ENCODE results near the gene IFNK.
"Not testable (repeated sequence)": the region's sequence is repeated elsewhere in the genome, so short reads cannot be mapped to it uniquely, and the experiment has no call there.

The IFNK gene, protein sequence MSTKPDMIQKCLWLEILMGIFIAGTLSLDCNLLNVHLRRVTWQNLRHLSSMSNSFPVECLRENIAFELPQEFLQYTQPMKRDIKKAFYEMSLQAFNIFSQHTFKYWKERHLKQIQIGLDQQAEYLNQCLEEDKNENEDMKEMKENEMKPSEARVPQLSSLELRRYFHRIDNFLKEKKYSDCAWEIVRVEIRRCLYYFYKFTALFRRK

DNA sequence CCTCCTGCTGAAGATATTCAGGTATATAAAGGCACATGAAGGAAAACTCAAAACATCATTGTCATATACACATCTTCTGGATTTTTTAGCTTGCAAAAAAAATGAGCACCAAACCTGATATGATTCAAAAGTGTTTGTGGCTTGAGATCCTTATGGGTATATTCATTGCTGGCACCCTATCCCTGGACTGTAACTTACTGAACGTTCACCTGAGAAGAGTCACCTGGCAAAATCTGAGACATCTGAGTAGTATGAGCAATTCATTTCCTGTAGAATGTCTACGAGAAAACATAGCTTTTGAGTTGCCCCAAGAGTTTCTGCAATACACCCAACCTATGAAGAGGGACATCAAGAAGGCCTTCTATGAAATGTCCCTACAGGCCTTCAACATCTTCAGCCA, at the start of gene IFNK:
Gene IFNK (plus strand): TSS at position 55 of the 400 bp plus-strand sequence. CDS start 47 bp downstream, at position 102.
- DNase-seq: no peak

DNA sequence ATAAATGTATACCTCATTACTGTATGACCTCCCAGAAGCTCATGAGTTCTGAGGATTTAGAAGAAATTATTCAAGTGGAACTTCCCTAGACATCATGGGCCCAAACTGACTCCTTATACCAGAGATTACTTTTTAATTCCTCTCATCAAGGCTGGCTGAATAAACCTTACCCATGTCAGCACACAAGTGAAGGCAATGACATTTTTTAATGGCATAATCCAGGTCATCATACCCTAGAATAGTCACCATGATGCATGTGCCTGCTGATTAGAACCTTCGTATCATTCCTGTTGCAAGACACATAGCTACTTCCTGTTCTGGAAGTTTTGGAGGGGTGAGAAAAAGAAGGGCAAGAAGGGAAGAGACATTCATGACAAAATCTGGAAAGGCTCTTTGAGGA, 49.8 kb upstream of the IFNK start:
- no peak for DNase-seq

DNA sequence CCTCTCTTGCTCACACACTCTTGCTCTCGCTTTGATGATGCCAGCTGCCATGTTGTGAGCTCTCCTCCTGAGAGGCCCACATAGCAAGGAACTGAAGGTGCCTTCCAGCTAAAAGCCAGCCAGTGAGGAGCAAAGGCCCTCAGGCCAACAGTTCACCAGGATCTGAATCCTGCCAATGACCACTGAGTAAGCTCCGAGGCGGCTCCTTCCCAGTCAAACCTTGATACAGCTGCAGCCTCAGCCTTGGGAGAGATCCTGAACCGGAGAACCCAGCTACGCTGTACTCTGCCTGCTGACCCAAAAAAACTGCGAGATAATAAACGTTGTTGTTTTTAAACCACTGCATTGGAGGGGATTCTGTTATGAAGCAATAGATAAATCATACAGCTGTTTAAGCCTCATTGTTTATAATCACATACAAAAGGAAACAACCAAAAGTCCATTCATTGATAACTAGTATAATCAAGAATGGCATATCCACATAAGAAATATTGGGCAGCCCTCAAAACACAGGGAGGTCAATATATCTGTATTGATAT, 49.0 kb upstream of the IFNK start:
- no peak for DNase-seq

DNA sequence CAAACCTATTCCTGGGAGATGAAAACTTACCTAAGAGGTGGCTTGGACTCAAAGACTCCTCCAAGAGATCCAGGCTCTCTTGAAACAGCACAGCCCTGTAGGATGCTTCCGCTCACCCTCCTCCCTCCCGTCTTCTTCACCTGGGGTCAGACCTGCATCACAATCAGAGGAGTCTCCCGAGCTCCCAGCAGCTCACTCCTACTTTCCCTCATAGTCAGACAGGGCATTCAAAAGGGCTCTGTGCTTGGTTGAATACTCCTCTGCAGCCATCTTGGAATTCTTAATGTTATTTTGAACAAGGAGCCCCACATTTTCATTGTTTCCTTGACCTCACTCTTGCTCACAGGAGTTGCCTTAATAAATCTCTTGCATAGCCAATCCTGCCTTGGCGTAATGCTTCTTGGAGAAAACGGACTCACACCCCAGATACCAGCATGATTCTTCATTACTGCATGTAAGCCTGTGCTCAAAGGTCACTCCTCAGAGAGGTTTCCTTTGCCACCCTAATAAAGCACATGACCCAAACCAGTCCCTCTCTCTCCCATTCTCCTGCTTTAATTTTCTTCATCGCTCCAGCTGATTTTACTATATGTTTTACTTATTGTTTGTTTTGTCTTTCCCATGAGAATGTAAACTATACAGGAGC, 47.1 kb upstream of the IFNK start:
- no peak for DNase-seq

DNA sequence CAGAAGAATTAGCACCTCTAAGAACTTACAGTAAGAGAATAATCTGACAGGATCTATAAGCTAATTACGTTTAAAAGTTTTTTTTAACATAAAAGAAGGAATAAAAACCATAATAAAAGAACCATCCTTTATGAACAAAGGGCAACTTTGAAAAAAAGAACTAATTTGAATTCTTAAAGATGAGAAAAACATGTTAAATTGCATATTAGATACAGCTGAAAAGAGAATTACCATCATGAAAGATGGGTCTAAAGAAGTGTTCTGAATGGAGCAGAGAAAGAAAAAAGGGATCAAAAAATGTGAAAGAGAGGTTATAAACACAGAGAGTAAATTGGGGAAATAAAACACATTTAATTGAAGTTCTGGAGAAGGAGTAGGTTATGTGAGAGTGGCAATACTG, 45.8 kb upstream of the IFNK start:
- no peak for DNase-seq

DNA sequence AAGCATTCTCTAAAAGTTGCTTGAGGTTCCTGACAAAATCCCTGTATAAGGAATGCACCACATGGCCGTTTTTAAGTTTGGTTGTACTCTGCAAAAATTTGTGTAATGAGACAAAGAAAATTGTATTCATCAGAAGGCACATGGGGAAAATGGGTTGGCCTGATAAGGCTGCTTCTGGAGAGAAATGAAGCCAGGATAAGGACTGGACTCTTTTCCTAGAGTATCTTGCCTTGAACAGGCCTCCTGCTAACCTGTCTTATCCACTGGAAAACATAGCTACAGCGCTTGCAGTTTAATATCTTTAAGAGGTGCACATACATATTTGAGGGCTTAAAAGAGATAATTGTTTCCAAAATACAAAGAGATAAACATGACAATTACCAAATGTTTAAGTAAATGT, 41.4 kb upstream of the IFNK start:
- DNase-seq: peak; percentile 88

DNA sequence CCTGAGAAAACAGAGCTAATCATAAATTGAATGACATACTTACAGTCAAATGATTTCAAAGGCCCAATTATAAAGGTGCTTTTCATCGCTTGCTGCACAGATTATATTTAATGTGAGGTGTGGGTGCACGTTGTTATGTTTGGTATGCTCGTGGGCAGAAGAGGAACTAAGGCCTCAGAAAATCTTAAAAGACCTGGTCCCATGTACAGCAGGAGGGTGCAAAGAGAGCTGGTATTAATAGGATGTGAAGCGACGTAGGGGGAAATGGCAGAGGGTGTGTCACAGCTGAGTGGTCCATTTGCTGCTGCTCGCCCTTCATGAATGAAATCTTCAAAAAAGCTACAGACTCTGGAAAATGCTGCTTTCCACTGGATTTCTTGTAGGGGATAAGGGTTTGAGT, 40.5 kb upstream of the IFNK start:
- no peak for DNase-seq

DNA sequence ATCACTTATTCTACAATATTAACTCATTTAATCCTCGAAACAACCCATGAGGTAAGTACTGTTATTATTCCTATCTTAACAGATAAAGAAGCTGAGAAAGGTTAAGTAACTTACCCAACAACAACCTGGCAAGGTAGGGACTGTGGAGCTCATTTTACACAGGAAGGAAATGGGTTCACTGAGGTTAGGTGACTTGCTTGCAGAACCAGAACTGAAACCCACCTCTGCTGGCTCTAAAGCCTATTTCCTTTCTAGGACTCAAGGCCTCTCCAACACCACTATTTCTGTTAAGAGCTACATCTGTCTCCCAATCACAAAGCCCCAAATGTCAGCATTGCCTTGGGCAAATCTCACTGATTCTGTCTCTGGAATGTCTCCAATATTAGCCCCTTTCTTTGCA, 38.9 kb upstream of the IFNK start:
- no peak for DNase-seq

DNA sequence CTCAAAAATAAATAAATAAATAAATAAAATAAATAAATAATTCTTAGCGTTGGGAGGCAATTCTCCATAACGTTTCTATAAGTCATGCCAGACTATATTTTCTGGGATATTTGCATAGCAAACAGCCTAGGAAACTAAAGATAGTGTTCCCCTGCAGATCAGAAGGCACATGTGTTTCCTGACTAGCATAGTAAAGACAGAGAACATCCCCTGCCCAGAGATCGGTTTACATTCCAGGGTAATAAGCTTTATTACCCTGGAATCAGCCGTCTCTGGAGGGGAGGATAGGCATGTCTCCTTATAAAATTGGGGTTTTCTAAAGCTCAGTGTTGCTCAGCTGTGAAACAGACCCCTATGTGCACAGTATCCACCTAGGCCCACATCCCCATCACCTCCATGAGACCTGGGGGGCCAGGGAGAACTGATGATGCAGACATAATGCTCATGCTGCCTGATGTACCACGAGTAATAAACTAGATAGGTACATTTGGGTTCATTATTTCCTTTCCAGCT, 36.9 kb upstream of the IFNK start:
- no peak for DNase-seq

DNA sequence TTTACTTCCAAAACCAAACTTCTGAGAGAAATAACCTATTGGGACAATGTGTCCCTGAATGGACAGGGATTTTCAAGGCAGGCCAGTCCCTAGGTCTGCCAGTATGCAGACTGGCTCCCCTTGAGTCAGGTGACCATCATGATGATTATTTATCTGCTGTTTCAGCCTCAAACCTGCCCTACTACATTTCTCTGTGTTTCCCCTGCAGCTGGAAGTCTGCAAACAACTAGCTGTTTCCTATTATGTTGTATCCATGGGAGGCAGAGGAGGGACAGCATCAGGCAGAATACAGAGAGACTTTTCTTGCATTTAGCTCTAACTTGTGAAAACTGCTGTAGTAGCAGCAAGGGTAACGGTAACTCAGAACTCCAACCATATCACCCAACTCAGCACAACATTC, 36.2 kb upstream of the IFNK start:
- DNase-seq: no peak

DNA sequence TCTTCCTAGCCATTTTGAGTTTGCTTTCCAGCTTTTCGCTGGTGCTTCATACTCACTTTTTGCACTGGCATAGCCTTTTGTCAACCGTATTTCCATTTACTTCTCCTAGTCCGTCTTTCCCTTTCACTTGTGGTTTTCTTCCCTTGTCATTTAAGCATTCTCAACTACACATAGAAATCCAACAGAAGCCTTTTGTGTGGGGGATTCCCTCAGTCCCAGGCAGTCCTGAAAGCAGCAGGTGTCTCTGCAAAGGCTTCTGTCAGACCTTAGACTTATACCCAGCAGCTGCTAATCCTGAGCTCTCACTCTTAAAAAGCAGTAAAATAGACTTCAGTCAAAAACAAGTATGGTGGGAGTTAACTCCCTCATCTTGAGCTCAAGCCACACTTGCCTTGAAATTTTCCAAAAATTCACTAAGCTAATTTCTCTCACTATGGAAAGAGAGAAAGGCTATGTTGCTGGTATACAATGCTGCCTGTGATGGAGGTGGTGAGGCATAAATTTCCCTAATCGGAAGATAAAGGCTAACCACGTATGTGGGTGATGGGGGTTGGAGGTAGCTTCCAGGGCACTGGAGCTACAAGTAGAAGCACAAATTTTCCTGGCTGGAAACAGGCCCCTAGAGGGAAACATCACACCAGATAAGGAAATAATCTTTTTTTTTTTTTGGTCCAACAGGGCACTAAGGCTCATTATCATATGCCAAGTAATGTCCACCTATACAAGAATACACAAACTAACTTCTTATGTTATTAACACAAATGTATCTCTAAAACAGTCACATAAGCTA, 34.8 kb upstream of the IFNK start:
- no peak for DNase-seq

DNA sequence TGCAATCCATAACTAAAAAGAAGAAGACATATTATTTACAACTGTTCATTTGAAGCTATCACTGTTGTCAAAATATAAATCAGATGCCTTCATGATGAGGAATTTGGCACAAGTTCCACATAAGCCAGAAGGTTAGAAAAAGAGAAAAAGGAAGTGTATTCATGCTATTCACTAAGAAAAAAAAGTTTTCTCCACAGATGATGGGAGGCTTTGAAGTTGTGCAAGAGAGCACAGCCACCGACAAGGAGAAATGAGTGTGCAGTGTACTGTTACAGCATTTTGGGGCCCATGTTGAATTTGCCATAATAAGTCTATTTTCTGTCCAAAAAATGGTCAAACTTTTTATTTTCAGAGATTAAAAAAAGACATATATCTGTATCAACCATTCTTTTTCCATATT, 32.9 kb upstream of the IFNK start:
- DNase-seq: no peak

DNA sequence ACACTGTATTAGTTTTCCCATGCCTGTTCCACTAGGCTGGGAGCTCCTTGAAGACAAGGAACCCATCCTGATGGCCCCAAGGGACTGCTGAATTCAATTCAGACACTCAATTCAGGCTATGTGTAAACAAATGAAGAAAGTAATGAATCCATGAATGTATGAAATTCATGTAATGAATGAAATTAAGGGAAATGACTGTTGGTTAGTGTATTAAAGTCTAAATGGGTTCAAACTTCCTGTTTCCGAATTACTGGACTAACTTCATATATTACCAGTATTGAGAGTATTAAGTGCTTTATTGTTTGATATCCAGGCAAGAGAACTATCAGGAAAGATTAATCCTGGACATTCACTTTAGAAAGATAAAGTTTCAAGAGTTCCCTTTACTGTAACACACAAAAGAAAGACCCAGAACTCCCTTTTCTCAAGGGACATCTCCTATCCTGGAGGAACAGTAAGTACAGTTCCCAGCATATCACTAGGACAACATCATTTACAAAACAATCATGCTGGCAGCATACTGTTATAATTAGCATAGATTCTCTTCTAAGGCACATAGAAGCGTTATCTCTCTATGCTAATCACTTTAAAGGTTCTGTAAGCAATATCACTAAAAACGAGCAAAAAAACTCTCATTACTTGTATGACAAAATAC, 28.5 kb upstream of the IFNK start:
- DNase-seq: no peak

DNA sequence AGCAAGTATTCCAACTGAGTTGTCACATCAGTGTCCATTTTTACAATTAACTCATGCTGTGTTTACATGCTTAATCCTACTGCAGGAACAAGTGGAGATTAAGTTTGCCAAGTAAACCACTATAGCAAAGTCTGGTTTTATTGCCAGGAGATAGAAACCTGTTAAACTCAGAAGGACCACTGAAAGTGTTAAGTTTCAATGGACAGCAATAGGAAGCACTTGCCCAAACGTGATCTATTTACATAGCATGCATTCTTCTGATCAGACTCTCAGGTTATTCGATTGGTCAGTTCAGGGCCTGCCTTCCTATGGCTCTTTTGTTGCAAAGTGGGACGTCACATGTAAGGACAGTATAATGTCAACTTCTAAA, 28.0 kb upstream of the IFNK start:
- no peak for DNase-seq

DNA sequence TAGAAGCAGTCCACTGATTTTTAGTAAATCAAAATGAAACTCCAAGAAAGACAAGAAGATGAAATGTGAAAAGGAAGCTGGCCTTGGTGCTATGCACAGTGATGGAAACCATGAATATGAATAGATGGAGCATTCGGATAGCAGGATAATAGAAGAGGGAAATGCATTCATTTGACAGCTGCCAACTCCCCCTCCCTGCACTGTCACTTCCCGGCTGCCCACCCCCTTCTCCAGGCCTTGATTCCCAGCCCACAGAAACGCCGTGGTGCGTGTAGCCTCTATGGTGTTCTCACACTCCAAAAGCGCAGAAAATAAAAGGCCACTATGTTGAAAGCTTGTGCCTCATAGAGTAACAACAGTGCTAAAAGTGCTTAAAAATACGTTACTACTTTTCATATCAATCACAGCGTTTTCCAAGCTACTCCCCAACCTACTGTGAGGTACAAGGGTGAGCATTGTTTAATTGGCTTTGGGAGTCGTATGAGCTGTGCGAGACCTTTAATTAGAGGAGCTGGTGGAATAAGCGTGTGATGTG, 26.1 kb upstream of the IFNK start:
- no peak for DNase-seq

DNA sequence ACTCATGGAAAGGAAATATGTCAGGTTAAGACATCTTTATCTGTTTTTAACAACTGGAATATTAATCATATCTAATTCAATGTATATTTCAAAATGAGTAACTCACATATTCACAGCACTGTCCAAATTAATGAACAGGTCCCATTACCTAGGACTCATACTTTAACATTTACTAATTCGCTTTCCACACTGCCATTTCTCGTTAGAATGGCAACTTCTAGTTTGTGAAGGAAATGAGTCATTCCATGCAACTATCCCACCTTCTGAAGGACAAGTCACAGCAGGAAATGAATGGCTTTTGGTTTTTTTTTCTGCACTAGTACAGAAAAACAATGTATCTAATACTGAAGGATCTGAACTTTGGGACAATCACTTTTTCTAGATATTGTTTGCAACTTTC, 24.6 kb upstream of the IFNK start:
- DNase-seq: no peak

DNA sequence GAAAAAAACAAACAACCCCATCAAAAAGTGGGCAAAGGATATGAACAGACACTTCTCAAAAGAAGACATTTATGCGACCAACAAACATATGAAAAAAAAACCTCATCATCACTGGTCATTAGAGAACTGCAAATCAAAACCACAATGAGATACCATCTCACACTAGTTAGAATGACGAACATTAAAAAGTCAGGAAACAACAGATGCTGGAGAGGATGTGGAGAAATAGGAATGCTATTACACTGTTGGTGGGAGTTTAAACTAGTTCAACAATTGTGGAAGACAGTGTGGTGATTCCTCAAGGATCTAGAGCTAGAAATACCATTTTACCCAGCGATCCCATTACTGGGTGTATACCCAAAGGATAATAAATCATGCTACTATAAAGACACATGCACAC, 23.2 kb upstream of the IFNK start:
- not testable (repeated sequence) for DNase-seq

DNA sequence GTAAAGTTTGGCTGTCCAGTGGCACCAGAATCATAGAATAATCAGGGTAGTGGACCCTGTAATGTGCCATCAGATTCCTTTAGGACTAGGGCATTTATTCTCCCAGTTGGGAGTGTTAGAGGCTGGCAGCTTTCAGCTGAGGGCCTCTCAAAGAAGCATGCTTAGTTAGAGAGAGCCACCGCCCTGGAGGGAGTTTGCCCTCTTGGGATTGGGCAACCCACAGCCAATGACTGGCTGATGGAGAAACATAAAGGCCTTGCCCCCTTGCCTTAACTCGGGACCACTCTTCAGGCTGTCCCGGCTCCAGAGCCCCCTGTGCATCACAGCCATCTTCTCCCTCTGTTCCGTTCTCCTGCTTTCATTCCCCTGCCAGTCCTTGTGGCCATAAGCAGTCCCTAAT, 20.5 kb upstream of the IFNK start:
- DNase-seq: no peak

DNA sequence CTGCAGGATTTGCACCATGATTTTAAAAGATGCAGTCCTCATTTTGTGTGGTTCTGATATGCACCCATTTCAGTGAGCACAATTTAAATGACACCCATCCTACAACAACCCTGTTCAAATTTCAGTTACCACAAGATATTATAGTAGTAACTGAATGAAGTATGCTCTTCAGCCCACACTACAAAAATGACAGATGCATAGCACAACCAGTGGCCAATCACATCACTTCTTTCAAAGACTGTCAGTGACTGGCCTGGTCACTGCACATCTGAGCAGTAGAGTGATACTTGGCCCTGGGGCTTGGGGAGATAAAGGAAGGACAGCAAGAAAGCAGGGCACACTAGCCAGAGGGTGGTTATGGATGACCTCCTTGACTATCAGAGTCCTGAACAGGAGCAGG, 19.8 kb upstream of the IFNK start:
- no peak for DNase-seq

DNA sequence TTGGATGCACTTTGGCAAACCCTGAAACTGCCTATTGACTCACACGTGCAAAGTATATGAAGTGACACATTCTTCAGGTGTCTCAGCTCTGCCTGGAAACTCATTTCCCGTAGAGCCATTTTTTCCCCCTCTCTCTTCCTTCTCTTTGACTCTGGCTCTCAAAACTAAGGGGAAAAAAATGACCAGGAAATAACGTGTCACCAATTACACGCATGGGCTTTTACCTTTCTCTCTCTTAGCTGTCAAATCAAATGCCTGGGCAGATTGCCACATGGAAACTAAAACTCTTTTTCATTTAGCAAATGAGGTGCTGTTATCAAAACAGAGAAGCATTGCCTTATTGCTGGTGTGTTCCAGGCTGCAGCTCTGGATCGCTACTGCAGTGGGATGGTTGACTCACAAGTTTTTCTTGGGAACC, 18.3 kb upstream of the IFNK start:
- DNase-seq: no peak

DNA sequence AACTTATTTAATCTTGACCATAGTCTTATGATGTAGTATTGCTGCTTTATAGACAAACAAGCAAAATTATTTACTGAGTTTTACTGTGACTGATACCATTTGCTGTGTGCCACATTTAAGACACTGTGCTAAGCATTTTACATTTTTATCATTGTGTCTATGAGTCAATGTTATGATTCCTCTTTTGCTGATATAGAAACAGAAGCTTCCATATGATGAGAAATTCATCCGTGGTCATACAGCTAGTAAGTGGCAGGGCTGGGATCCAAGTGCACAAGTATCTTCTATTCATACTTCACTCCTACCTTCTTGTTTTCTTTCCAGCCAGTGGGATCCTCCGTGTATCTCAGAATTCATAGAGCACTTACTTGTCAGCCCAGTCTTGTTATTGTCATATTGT, 17.1 kb upstream of the IFNK start:
- DNase-seq: no peak

DNA sequence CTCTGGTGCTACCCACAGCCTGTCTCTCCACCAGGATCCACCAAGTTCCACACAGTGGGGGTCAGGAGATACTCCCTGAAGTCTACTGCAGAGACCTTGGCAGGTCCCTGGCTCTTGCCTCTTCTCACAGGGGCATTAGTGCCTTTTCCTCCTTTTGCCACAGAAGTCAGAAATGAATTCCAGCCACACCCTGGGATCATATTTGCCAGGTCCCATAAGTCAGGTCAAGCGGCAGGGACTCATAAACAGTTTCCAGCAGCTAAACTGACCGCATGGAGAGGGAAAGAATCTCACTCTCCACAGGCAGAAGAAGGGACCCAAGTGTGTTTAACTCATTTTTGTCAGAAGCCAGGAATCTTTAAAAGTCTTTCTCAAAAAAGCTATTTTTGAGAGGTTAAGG, 13.3 kb upstream of the IFNK start:
- no peak for DNase-seq

DNA sequence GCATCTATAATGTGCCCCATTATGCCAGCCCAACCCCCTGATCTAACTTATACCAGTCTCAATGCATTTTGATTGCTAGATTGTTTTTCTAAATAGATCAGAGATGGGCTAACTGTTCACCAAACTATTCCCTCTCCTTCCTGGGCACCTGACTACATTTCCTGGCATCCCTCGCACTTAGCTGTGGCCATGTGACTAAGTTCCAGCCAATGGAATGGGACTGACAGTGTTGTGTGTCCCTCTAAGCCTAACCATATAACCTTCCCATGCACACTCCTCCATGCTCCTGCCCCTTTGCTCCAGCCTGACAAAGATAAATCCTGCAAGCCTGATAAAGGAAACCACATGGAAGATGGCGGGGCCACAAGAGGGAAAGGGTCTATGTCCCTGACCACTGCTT, 12.3 kb upstream of the IFNK start:
- DNase-seq: no peak
